Trophoblast cell (in vitro differentiated cells and primary cell): Measurements from ENCODE around the gene ARHGAP6.
"Not testable (repeated sequence)": the region's sequence is repeated elsewhere in the genome, so short reads cannot be mapped to it uniquely, and the experiment has no call there.

ENCODE experiments used
- DNase-seq, 2 donors: peaks; one replicate each; pipeline ENCODE4 v3.0.0-alpha.2; 2016
- H2AFZ ChIP-seq: 2 replicates; pipeline ENCODE4 v1.6.1; 2013; ENCODE audit warnings: low read length, moderate library complexity, mild to moderate bottlenecking; ENCODE audit not compliant: insufficient read depth, poor library complexity
- H2AK5ac ChIP-seq: 2 replicates; pipeline ENCODE4 v1.6.1; 2013; ENCODE audit warnings: mild to moderate bottlenecking, low read length
- H2BK120ac ChIP-seq: 2 replicates; pipeline ENCODE4 v1.6.1; 2013; ENCODE audit warnings: low read length, mild to moderate bottlenecking, moderate library complexity; ENCODE audit not compliant: insufficient read depth, poor library complexity
- H2BK12ac ChIP-seq: 2 replicates; pipeline ENCODE4 v1.6.1; 2013; ENCODE audit warnings: mild to moderate bottlenecking, low read length, moderate library complexity
- H2BK5ac ChIP-seq: 2 replicates; pipeline ENCODE4 v1.6.1; 2013; ENCODE audit warnings: low read length, low read depth, moderate library complexity, mild to moderate bottlenecking; ENCODE audit not compliant: poor library complexity
- H3K14ac ChIP-seq: 2 replicates; pipeline ENCODE4 v1.6.1; 2013; ENCODE audit warnings: mild to moderate bottlenecking, low read length
- H3K18ac ChIP-seq: 2 replicates; pipeline ENCODE4 v1.6.1; 2013; ENCODE audit warnings: mild to moderate bottlenecking, low read length
- H3K23ac ChIP-seq: 2 replicates; pipeline ENCODE4 v1.6.1; 2013; ENCODE audit warnings: low read length
- H3K27ac ChIP-seq: 2 replicates; pipeline ENCODE4 v1.5.1; 2013; ENCODE audit warnings: low read depth, mild to moderate bottlenecking, inconsistent platforms, low read length, moderate library complexity
- H3K27me3 ChIP-seq: 2 replicates; pipeline ENCODE4 v1.6.1; 2013; ENCODE audit warnings: inconsistent platforms, mild to moderate bottlenecking, low read length, moderate library complexity; ENCODE audit not compliant: insufficient read depth
- H3K36me3 ChIP-seq, 2 experiments: 1 replicate in 1 of 2; 2 replicates in 1 of 2; pipeline ENCODE4 v1.6.1; 2013; ENCODE audit warnings: low read length in 2 of 2, mild to moderate bottlenecking in 2 of 2, moderate library complexity in 1 of 2; ENCODE audit not compliant: insufficient read depth in 2 of 2, control insufficient read depth in 1 of 2
- H3K4ac ChIP-seq: 2 replicates; pipeline ENCODE4 v1.6.1; 2013; ENCODE audit warnings: low read depth, mild to moderate bottlenecking, low read length, moderate library complexity
- H3K4me1 ChIP-seq, 2 experiments: 1 replicate in 1 of 2; 2 replicates in 1 of 2; pipeline ENCODE4 v1.6.1; 2013; ENCODE audit warnings: low read length in 2 of 2, mild to moderate bottlenecking in 2 of 2, moderate library complexity in 1 of 2; ENCODE audit not compliant: insufficient read depth in 2 of 2, control insufficient read depth in 1 of 2
- H3K4me2 ChIP-seq: 2 replicates; pipeline ENCODE4 v1.6.1; 2013; ENCODE audit warnings: inconsistent platforms, mild to moderate bottlenecking, low read length, moderate library complexity
- H3K4me3 ChIP-seq: 2 replicates; pipeline ENCODE4 v1.5.1; 2013; ENCODE audit warnings: mild to moderate bottlenecking, low read depth, low read length, inconsistent platforms
- H3K79me1 ChIP-seq: one replicate; pipeline ENCODE4 v1.6.1; 2013; ENCODE audit warnings: low read length
- H3K79me2 ChIP-seq: 2 replicates; pipeline ENCODE4 v1.6.1; 2013; ENCODE audit warnings: low read length, mild to moderate bottlenecking; ENCODE audit not compliant: control insufficient read depth, insufficient read depth, poor library complexity
- H3K9ac ChIP-seq: 2 replicates; pipeline ENCODE4 v1.6.1; 2013; ENCODE audit warnings: mild to moderate bottlenecking, low read length
- H3K9me3 ChIP-seq: 2 replicates; pipeline ENCODE4 v1.6.1; 2013; ENCODE audit warnings: low read depth, mild to moderate bottlenecking, control low read depth, inconsistent platforms, low read length; ENCODE audit not compliant: insufficient read depth
- H4K12ac ChIP-seq: 2 replicates; pipeline ENCODE4 v1.6.1; 2013; ENCODE audit warnings: low read depth, mild to moderate bottlenecking, low read length, moderate library complexity
- H4K8ac ChIP-seq: 2 replicates; pipeline ENCODE4 v1.6.1; 2013; ENCODE audit warnings: low read depth, mild to moderate bottlenecking, low read length, moderate library complexity
- H4K91ac ChIP-seq: one replicate; pipeline ENCODE4 v1.6.1; 2013; ENCODE audit warnings: low read depth, mild to moderate bottlenecking, low read length, moderate library complexity
- WGBS: extraction: QIAGEN DNeasy Blood & Tissue Kit; methylation state at CpG from one replicate; pipeline ENCODE4 v1.1.7; 2013; ENCODE audit warnings: missing lambda C conversion rate; ENCODE audit not compliant: insufficient read length, insufficient coverage; ENCODE audit errors: extremely low coverage; 5-methylcytosine and 5-hydroxymethylcytosine counted together

Gene ARHGAP6

DNA sequence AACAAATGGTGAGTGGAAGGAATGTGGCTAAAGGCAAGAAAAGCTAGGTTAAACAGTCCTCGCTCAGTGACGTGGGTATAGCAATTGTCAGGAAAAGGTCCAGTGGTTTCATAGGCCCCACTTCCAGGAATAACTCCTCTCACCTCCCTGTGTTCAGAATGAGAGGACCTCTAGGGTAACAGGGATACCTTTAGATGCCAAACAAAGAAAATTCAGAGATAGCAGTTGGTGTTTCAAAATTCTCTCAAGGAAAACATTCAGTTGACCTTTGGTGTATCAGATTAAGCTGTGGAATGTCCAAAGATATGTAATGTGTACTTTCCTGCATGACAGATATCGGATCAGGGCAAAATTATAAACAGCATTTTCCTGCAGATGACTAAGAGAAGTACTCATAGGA is 155.9 kb downstream of the ARHGAP6 start:
- H4K8ac ChIP-seq: no peak overlapping the region
- H2AK5ac ChIP-seq: no peak overlapping the region
- H4K91ac ChIP-seq: no peak overlapping the region
- no peaks in the 10 kb centered on the region for H3K36me3 ChIP-seq
- H3K23ac ChIP-seq: no peak overlapping the region
- no peaks in the 10 kb centered on the region for H3K79me2 ChIP-seq
- H3K27ac ChIP-seq: no peak overlapping the region
- no peak overlapping the region for H3K14ac ChIP-seq
- H3K9ac ChIP-seq: no peak overlapping the region
- H3K4ac ChIP-seq: no peak overlapping the region
- no peak overlapping the region for H2BK5ac ChIP-seq
- H3K79me1 ChIP-seq: no peaks in the 10 kb centered on the region
- no peak overlapping the region for H3K18ac ChIP-seq
- H3K4me2 ChIP-seq: no peak overlapping the region
- no peaks in the 10 kb centered on the region for H3K4me1 ChIP-seq
- H3K9me3 ChIP-seq: no peaks in the 10 kb centered on the region
- H4K12ac ChIP-seq: no peak overlapping the region
- H2BK12ac ChIP-seq: no peak overlapping the region
- WGBS: no CpG with 5 or more reads among the region's 3 CpGs
- H3K4me3 ChIP-seq: no peak overlapping the region
- H2AFZ ChIP-seq: no peak overlapping the region
- DNase-seq: peak; percentile 70 to 83
- H2BK120ac ChIP-seq: no peak overlapping the region
- no peaks in the 10 kb centered on the region for H3K27me3 ChIP-seq

- Histone ChIP-seq H3K23ac (no peak overlapping the region), H2AFZ (no peak overlapping the region), H4K12ac (no peak overlapping the region), H3K9ac (no peak overlapping the region), H3K14ac (no peak overlapping the region), H3K4me1 (no peaks in the 10 kb centered on the region), H2BK120ac (no peak overlapping the region), H3K4me2 (no peak overlapping the region), H2BK5ac (no peak overlapping the region), H3K9me3 (no peaks in the 10 kb centered on the region), H2BK12ac (no peak overlapping the region), H3K18ac (no peak overlapping the region), H4K8ac (no peak overlapping the region), H3K27ac (no peak overlapping the region), H3K4ac (no peak overlapping the region), H3K4me3 (no peak overlapping the region), H3K79me1 (no peaks in the 10 kb centered on the region), H3K79me2 (no peaks in the 10 kb centered on the region), H2AK5ac (no peak overlapping the region), H4K91ac (no peak overlapping the region), H3K36me3 (no peaks in the 10 kb centered on the region), H3K27me3 (no peaks in the 10 kb centered on the region)
- WGBS: no CpG with 5 or more reads among the region's 2 CpGs
- DNase-seq: no peak
Measured at GRCh38 chrX:11504234-11504633, 161.5 kb downstream of the ARHGAP6 start.

DNA sequence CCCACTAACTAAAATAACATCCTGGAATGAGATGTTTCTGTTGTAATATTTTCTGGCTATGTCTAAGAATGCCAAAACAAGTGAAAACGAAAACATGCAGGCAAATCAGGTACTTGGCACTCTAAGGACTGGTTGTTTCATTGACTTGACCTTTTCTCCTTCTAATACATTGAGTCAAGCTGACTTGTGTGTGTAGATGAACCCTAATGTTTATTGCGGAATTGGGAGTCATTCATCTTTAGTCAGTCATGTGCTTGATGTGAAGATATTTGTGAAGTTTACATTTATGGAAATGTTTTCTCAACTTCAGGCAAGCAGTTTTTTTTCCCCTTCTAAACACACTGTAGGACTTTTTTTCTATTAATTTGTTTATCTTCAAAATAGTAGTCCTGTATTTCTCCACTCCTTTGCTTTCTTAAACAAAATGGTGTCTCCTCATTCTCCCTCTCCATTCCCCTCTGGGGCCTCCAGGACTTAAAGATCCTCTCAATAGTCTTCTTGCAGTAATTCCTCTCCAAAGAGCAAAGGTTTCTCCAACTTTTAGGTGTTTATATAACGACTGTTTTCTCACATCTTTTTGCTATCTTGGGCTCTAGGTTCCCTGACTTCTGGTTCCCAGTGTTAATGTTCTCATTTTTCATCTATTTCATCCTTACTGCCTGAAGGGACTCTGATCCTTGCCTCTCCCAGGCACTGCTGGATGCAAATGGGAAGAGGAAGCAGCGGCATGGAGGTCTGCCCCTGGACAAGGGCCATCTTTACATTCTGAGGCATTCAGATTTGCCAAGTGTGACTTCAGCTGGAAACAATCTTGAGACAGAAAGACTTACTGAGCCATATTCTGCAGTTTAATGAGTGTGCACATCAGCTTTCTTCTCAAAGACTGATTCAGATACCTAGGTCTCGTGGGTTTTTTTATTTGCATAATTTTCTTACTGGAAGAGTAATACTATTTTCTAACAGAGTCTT is 166.4 kb downstream of the ARHGAP6 start:
- no peak overlapping the region for H3K18ac ChIP-seq

DNA sequence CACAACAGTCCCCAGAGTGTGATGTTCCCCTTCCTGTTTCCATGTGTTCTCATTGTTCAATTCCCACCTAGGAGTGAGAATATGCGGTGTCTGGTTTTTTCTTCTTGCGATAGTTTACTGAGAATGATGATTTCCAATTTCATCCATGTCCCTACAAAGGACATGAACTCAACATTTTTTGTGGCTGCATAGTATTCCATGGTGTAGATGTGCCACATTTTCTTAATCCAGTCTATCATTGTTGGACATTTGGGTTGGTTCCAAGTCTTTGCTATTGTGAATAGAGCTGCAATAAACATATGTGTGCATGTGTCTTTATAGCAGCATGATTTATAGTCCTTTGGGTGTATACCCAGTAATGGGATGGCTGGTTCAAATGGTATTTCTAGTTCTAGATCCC is 174.3 kb downstream of the ARHGAP6 start:
- not testable (repeated sequence) for DNase-seq, H3K79me2 ChIP-seq, H4K91ac ChIP-seq, H3K4me2 ChIP-seq, H3K9ac ChIP-seq, H3K27me3 ChIP-seq, H4K8ac ChIP-seq, H2AFZ ChIP-seq, H3K4me1 ChIP-seq, H3K79me1 ChIP-seq, H3K4ac ChIP-seq, H3K4me3 ChIP-seq, H3K23ac ChIP-seq, H2BK5ac ChIP-seq, H3K36me3 ChIP-seq, H3K27ac ChIP-seq, H3K9me3 ChIP-seq, H2BK120ac ChIP-seq, H2AK5ac ChIP-seq, H3K14ac ChIP-seq, H4K12ac ChIP-seq, H2BK12ac ChIP-seq, H3K18ac ChIP-seq
- no CpG with 5 or more reads among the region's 2 CpGs for WGBS

More for the DNA sequence above, 166.4 kb downstream of the ARHGAP6 start:
- no peak overlapping the region for H2BK12ac ChIP-seq
- H3K79me1 ChIP-seq: no peaks in the 10 kb centered on the region
- no peak overlapping the region for H3K4me2 ChIP-seq
- no peak overlapping the region for H2AK5ac ChIP-seq
- no peak overlapping the region for H4K91ac ChIP-seq
- no peaks in the 10 kb centered on the region for H3K36me3 ChIP-seq
- H3K23ac ChIP-seq: no peak overlapping the region
- no peak overlapping the region for H4K12ac ChIP-seq
- no peak overlapping the region for H4K8ac ChIP-seq
- H2BK5ac ChIP-seq: no peak overlapping the region
- no peak overlapping the region for H2BK120ac ChIP-seq
- no peak for DNase-seq
- H3K27ac ChIP-seq: no peak overlapping the region
- no peaks in the 10 kb centered on the region for H3K27me3 ChIP-seq
- no peak overlapping the region for H2AFZ ChIP-seq
- H3K4me1 ChIP-seq: no peaks in the 10 kb centered on the region
- WGBS: no CpG with 5 or more reads among the region's 5 CpGs
- H3K9me3 ChIP-seq: no peaks in the 10 kb centered on the region
- no peaks in the 10 kb centered on the region for H3K79me2 ChIP-seq
- no peak overlapping the region for H3K14ac ChIP-seq
- no peak overlapping the region for H3K4me3 ChIP-seq
- no peak overlapping the region for H3K9ac ChIP-seq
- no peak overlapping the region for H3K4ac ChIP-seq
